SU-DHL-6 (cell line): Measurements from ENCODE around the gene TP53BP1.

Source experiments
- H2AFZ ChIP-seq: fragments of 200-600 bp; sonication (generic); 2 replicates; pipeline ENCODE4 v1.6.1; 2014; ENCODE audit warnings: low read depth, mild to moderate bottlenecking, moderate library complexity, mixed read lengths, antibody characterized with exemption, low read length; ENCODE audit not compliant: severe bottlenecking
- H3F3A ChIP-seq: fragments of 200-600 bp; shearing (Covaris generic); 2 replicates; pipeline ENCODE4 v1.6.0; 2016; ENCODE audit warnings: antibody characterized with exemption, mild to moderate bottlenecking; ENCODE audit not compliant: insufficient read depth
- H3K27ac ChIP-seq: fragments of 200-600 bp; sonication (generic); 2 replicates; pipeline ENCODE4 v1.5.1; 2016; ENCODE audit warnings: low read depth, mild to moderate bottlenecking, low read length, moderate library complexity, mixed read lengths
- H3K27me3 ChIP-seq: fragments of 200-600 bp; sonication (generic), shearing (Covaris generic); 2 replicates; pipeline ENCODE4 v1.6.0; 2014; ENCODE audit warnings: mild to moderate bottlenecking, low read length
- H3K36me3 ChIP-seq: fragments of 200-600 bp; sonication (generic); 2 replicates; pipeline ENCODE4 v1.6.1; 2014; ENCODE audit warnings: mild to moderate bottlenecking, low read length, mixed read lengths
- H3K4me2 ChIP-seq: fragments of 300-600, 200-600 bp; shearing (Covaris generic), sonication (generic); 2 replicates; pipeline ENCODE4 v1.6.0; 2014; ENCODE audit warnings: low read length, low read depth, mild to moderate bottlenecking; ENCODE audit not compliant: poor library complexity, severe bottlenecking
- H3K4me3 ChIP-seq: fragments of 200-600 bp; sonication (generic); 2 replicates; pipeline ENCODE4 v1.5.1; 2014; ENCODE audit warnings: antibody characterized with exemption, low read length, mild to moderate bottlenecking, mixed read lengths; ENCODE audit not compliant: insufficient read depth, poor library complexity, severe bottlenecking
- H3K79me2 ChIP-seq: fragments of 200-600 bp; sonication (generic); 2 replicates; pipeline ENCODE4 v1.6.1; 2014; ENCODE audit warnings: mild to moderate bottlenecking, low read length, moderate library complexity; ENCODE audit not compliant: insufficient read depth
- H3K9ac ChIP-seq: fragments of 200-600 bp; sonication (generic); 2 replicates; pipeline ENCODE4 v1.7.0; 2014; ENCODE audit warnings: mild to moderate bottlenecking, low read length
- H3K9me2 ChIP-seq: fragments of 200-600 bp; sonication (generic); replicated peaks from 2 replicates; pipeline ENCODE4 v1.6.1; 2014; ENCODE audit warnings: low read length; ENCODE audit not compliant: insufficient read depth
- H3K9me3 ChIP-seq: fragments of 200-600 bp; sonication (generic); 2 replicates; pipeline ENCODE4 v1.6.1; 2014; ENCODE audit warnings: low read length, mixed read lengths; ENCODE audit not compliant: insufficient read depth
- H4K20me1 ChIP-seq: fragments of 200-600 bp; sonication (generic); 2 replicates; pipeline ENCODE4 v1.6.1; 2014; ENCODE audit warnings: low read depth, mild to moderate bottlenecking, antibody characterized with exemption, low read length, moderate library complexity, mixed read lengths
- EZH2phosphoT487 ChIP-seq: fragments of 200-600 bp; sonication (generic), shearing (Covaris generic); conservative IDR thresholded peaks from 2 replicates; pipeline ENCODE4 v1.6.1; 2018; ENCODE audit warnings: mild to moderate bottlenecking, antibody characterized with exemption, low read length, moderate library complexity, mixed read lengths
- TF ChIP-seq, protein P1 (sequence below): fragments of 200-600 bp; sonication (generic); IDR thresholded peaks from one replicate; pipeline ENCODE4 v1.5.1; 2017; ENCODE audit warnings: antibody characterized with exemption, mild to moderate bottlenecking, low read length, moderate library complexity; ENCODE audit not compliant: insufficient read depth, poor library complexity, severe bottlenecking

The TP53BP1 gene

DNA sequence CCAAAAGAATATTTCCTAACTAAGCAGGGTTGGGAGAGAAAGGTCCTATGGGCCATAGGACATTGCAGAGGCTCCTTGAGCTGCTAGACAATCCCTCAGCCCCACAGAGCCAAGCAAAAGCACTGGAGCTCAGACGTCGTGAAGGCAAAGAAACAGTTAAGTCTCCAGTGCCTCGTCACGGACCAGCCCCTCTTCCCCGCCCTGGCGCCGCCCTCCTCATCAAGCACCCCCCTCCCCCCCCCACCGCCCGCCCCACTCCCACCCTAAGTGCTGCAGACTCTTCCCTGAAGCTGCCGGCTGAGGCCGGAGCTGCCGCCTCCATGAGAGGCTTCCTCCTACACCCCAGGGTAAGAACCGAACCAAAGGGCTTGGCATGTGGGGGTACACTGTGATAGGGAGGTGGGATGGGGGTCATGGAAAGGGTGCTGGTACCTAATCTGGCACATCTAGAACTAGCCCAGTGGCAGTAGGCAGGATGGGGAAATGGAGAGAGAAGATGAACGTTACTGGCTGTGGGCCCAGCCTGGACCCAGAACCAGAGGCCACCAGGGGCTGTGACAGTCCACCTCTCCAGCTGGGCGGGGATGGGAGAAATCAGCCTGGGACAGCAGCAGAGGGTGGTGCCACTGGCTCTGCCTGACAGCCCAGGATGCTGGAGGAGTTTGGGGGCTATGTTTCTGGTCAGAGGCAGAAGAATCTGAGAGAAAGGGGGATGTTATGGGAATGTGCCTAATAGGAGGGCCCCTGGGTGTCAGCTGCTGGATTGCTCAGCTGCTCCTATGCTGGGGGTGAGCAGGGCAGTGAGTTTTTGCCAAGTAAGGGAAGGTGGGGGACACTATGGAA lies 24.6 kb upstream of the TP53BP1 start, which contains the start of gene MAP1A:
TSS of gene MAP1A (plus strand) at position 255 of the 843 bp plus-strand sequence. CDS start 3,866 bp downstream, outside the sequence.
- no peaks in the 10 kb centered on the region for H4K20me1 ChIP-seq
- peak within 1 kb of the TSS; percentile 0 for H2AFZ ChIP-seq
- no peak within 1 kb of the TSS for H3K4me2 ChIP-seq
- H3K27ac ChIP-seq, result no peak within 1 kb of the TSS
- H3K9me3 ChIP-seq, result no peaks in the 10 kb centered on the region
- H3K4me3 ChIP-seq, result no peak within 1 kb of the TSS
- TF ChIP-seq, protein P1, sequence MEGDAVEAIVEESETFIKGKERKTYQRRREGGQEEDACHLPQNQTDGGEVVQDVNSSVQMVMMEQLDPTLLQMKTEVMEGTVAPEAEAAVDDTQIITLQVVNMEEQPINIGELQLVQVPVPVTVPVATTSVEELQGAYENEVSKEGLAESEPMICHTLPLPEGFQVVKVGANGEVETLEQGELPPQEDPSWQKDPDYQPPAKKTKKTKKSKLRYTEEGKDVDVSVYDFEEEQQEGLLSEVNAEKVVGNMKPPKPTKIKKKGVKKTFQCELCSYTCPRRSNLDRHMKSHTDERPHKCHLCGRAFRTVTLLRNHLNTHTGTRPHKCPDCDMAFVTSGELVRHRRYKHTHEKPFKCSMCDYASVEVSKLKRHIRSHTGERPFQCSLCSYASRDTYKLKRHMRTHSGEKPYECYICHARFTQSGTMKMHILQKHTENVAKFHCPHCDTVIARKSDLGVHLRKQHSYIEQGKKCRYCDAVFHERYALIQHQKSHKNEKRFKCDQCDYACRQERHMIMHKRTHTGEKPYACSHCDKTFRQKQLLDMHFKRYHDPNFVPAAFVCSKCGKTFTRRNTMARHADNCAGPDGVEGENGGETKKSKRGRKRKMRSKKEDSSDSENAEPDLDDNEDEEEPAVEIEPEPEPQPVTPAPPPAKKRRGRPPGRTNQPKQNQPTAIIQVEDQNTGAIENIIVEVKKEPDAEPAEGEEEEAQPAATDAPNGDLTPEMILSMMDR, result no peak
- no peak for TF ChIP-seq EZH2phosphoT487
- no peaks in the 10 kb centered on the region for H3K36me3 ChIP-seq
- no peaks in the 10 kb centered on the region for H3K9me2 ChIP-seq
- H3F3A ChIP-seq, result no peaks in the 10 kb centered on the region
- no peaks in the 10 kb centered on the region for H3K27me3 ChIP-seq
- H3K9ac ChIP-seq, result no peak within 1 kb of the TSS
- no peaks in the 10 kb centered on the region for H3K79me2 ChIP-seq

DNA sequence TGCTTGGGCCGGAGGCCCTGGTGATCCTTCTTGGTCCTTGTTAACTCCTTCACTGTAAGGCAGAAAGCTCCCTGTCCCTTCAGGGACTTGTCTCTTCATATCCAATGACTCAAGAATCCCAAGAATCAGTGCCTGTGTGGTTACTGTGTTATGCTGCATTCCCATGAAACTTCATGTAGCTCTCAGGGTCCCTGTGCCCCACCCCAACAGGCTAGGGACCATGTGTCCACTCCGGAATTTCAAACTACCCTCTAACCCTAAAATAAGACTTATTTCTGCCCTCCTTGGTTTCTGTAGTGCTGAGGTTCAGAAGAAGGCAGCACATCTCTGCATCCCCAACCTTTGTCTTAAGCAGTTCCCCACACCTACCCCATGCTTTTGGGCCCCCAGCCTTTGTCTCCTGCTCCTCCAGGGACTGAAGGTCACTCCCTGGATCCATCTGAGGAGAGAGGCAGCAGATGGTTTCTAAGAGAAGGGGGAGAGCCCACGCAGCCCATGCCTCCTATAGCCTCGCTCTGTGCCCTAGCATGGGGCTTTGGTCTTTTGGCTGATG lies 23.9 kb upstream of the TP53BP1 start:
- TF ChIP-seq EZH2phosphoT487, result no peak
- TF ChIP-seq, protein P1, result no peak
- H3K36me3 ChIP-seq, result no peaks in the 10 kb centered on the region
- no peak overlapping the region for H3K9ac ChIP-seq
- H3K27ac ChIP-seq, result no peak overlapping the region
- no peaks in the 10 kb centered on the region for H4K20me1 ChIP-seq
- no peaks in the 10 kb centered on the region for H3F3A ChIP-seq
- H3K9me2 ChIP-seq, result no peaks in the 10 kb centered on the region
- no peaks in the 10 kb centered on the region for H3K9me3 ChIP-seq
- H3K27me3 ChIP-seq, result no peaks in the 10 kb centered on the region
- no peak overlapping the region for H3K4me2 ChIP-seq
- H3K79me2 ChIP-seq, result no peaks in the 10 kb centered on the region
- H2AFZ ChIP-seq, result no peak overlapping the region
- no peak overlapping the region for H3K4me3 ChIP-seq

DNA sequence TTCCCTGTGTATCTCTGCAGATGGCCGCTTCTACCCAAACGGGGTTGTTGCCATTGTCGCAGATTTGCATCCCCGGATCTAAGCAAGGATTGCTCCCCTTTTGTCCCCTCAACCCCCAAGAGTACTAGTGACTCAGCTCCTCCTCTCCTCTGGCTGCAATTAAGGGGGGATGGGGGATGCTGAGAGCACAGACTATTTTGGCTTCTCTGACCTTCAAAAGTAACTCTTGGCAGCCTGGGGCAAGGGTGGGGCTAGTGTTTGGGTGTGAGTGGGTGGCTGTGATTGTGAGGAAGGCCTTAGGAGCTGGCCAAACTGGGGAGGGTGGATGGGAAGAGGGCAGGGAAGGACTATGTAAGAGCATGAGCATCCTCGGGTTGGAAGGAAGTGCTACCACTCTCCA lies 23.2 kb upstream of the TP53BP1 start:
- H4K20me1 ChIP-seq, result no peaks in the 10 kb centered on the region
- H3K9me2 ChIP-seq, result no peaks in the 10 kb centered on the region
- no peaks in the 10 kb centered on the region for H3K36me3 ChIP-seq
- no peak for TF ChIP-seq EZH2phosphoT487
- TF ChIP-seq, protein P1, result no peak
- no peaks in the 10 kb centered on the region for H3K79me2 ChIP-seq
- no peak overlapping the region for H3K9ac ChIP-seq
- H3K9me3 ChIP-seq, result no peaks in the 10 kb centered on the region
- no peak overlapping the region for H3K27ac ChIP-seq
- H2AFZ ChIP-seq, result no peak overlapping the region
- no peaks in the 10 kb centered on the region for H3K27me3 ChIP-seq
- H3K4me3 ChIP-seq, result no peak overlapping the region
- no peak overlapping the region for H3K4me2 ChIP-seq
- H3F3A ChIP-seq, result no peaks in the 10 kb centered on the region
